Keratinocyte (primary cell): ENCODE results near the gene ETV3. TPM values are rescaled to one million over a fixed set of nuclear protein-coding genes. Genes with fewer than 3 reads are reported as not detected.

Source experiments
- DNase-seq: peaks from one replicate; pipeline ENCODE4 v3.0.0-alpha.2; 2011; ENCODE audit warnings: low read depth, missing footprints, low spot score
- FAIRE-seq: peaks from 2 replicates; lab custom pipeline; 2011; peaks lifted over from hg19 to GRCh38; lab: Jason Lieb, UNC
- H2AFZ ChIP-seq: 2 replicates; pipeline ENCODE4 v1.6.0; 2012; ENCODE audit warnings: low read length, control low read depth, inconsistent platforms; ENCODE audit not compliant: control insufficient read depth
- H3K27ac ChIP-seq: 2 replicates; pipeline ENCODE4 v1.5.1; 2011; ENCODE audit warnings: low read length; ENCODE audit not compliant: control insufficient read depth, insufficient read depth
- H3K27me3 ChIP-seq: 3 replicates; pipeline ENCODE4 v1.6.0; 2011; ENCODE audit warnings: low read length; ENCODE audit not compliant: control insufficient read depth, insufficient read depth; ENCODE audit errors: extremely low read depth
- H3K36me3 ChIP-seq, 2 experiments: 2 replicates in 1 of 2; 3 replicates in 1 of 2; pipeline ENCODE4 v1.5.1; 2011; ENCODE audit warnings: low read length in 2 of 2, mild to moderate bottlenecking in 1 of 2; ENCODE audit not compliant: control insufficient read depth in 2 of 2, insufficient read depth in 2 of 2; ENCODE audit errors: extremely low read depth in 1 of 2
- H3K4me1 ChIP-seq: 3 replicates; pipeline ENCODE4 v1.5.1; 2011; ENCODE audit warnings: low read length; ENCODE audit not compliant: control insufficient read depth, insufficient read depth; ENCODE audit errors: extremely low read depth
- H3K4me2 ChIP-seq: 3 replicates; pipeline ENCODE4 v1.6.0; 2011; ENCODE audit warnings: low read depth, low read length; ENCODE audit not compliant: control insufficient read depth, insufficient read depth; ENCODE audit errors: extremely low read depth
- H3K4me3 ChIP-seq, 3 experiments: fragments of 200-600 bp in 1 of 3; sonication (generic) in 1 of 3; 2 replicates in 2 of 3; 3 replicates in 1 of 3; pipeline ENCODE4 v1.5.1; 2011 to 2016; ENCODE audit warnings: low read length in 3 of 3, mild to moderate bottlenecking in 3 of 3, control low read depth in 2 of 3, inconsistent platforms in 1 of 3, low read depth in 1 of 3, mixed read lengths in 1 of 3, mixed run types in 1 of 3, moderate library complexity in 1 of 3; ENCODE audit not compliant: control insufficient read depth in 2 of 3, insufficient read depth in 2 of 3; ENCODE audit errors: extremely low read depth in 1 of 3
- H3K79me2 ChIP-seq: 2 replicates; pipeline ENCODE4 v1.6.0; 2012; ENCODE audit warnings: low read length; ENCODE audit not compliant: control insufficient read depth, insufficient read depth
- H3K9ac ChIP-seq: 3 replicates; pipeline ENCODE4 v1.6.0; 2011; ENCODE audit warnings: low read length; ENCODE audit not compliant: control insufficient read depth, insufficient read depth; ENCODE audit errors: extremely low read depth
- H3K9me1 ChIP-seq: 3 replicates; pipeline ENCODE4 v1.6.0; 2011; ENCODE audit warnings: low read length; ENCODE audit not compliant: control insufficient read depth, insufficient read depth; ENCODE audit errors: extremely low read depth
- H3K9me3 ChIP-seq: 2 replicates; pipeline ENCODE4 v1.5.1; 2012; ENCODE audit warnings: low read depth, low read length; ENCODE audit not compliant: control insufficient read depth
- H4K20me1 ChIP-seq: 3 replicates; pipeline ENCODE4 v1.6.0; 2011; ENCODE audit warnings: low read length; ENCODE audit not compliant: control insufficient read depth, insufficient read depth; ENCODE audit errors: extremely low read depth
- EZH2 ChIP-seq: IDR thresholded peaks from one replicate; pipeline ENCODE4 v1.6.1; 2012; ENCODE audit warnings: inconsistent platforms, mild to moderate bottlenecking, low read length, moderate library complexity
- dilution Hi-C: fragments of 300-500 bp; cut with MboI; formaldehyde crosslinking; loops from one replicate; pipeline ENCODE4 v1.7.0; 2020; ENCODE audit warnings: low sequenced_read_pairs; ENCODE audit not compliant: extremely low pct_ligation_motif_present
- polyA plus RNA-seq, 5 experiments: library from polyadenylated mRNA; depleted of rRNA in 3 of 5; stranded (reverse) in 3 of 5; stranded (forward) in 1 of 5; unstranded in 1 of 5; fragments of >200 nt; gene quantifications; 1 replicate in 1 of 5; 2 replicates in 3 of 5; 3 replicates in 1 of 5; pipeline versions ENCODE4 v1.2.1 to v1.2.3, GENCODE V29; 2011 to 2012; ENCODE audit warnings: missing spikeins in 2 of 5, low read depth in 1 of 5, low replicate concordance in 1 of 5
- TF ChIP-seq, protein P1 (sequence below), 3 experiments: IDR thresholded peaks in 1 of 3; conservative IDR thresholded peaks in 1 of 3; optimal IDR thresholded peaks in 1 of 3; 2 replicates in 2 of 3; 3 replicates in 1 of 3; pipeline versions ENCODE3 to v1.5.1; 2011; ENCODE audit warnings: low read length in 3 of 3, mild to moderate bottlenecking in 3 of 3, moderate library complexity in 2 of 3, control low read depth in 1 of 3, inconsistent platforms in 1 of 3; ENCODE audit not compliant: insufficient read depth in 2 of 3; ENCODE audit errors: extremely low read depth in 1 of 3

The ETV3 gene
- polyA plus RNA-seq, 1 donor (not counting 4 experiments of a cell fraction or from before 2014, with no cell fraction given) = 22.3 TPM

DNA sequence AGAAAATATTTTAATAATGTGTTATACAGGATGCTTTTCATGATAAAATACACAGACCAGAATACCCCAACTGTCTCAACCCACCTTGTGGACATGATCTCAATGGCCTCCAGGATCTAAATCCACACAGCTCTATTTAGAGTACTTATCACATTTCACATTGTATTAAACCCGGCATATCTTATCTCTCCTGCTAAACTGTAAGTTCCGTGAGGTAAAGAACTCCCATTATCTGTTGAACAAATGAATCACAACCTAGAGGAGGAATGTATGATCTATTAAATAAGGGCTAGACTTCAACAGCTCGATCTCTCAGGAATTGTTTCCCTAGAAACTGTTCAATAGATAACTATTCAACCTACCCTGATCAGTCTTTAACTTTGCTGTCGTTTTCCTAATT, 6.9 kb downstream of the ETV3 start:
- DNase-seq (no peak), FAIRE-seq (no peak)
- peaks cover 36% of the 10 kb centered on the region for H3K79me2 ChIP-seq
- H4K20me1 ChIP-seq = no peaks in the 10 kb centered on the region
- H3K9ac ChIP-seq = no peak overlapping the region
- TF ChIP-seq, protein P1, sequence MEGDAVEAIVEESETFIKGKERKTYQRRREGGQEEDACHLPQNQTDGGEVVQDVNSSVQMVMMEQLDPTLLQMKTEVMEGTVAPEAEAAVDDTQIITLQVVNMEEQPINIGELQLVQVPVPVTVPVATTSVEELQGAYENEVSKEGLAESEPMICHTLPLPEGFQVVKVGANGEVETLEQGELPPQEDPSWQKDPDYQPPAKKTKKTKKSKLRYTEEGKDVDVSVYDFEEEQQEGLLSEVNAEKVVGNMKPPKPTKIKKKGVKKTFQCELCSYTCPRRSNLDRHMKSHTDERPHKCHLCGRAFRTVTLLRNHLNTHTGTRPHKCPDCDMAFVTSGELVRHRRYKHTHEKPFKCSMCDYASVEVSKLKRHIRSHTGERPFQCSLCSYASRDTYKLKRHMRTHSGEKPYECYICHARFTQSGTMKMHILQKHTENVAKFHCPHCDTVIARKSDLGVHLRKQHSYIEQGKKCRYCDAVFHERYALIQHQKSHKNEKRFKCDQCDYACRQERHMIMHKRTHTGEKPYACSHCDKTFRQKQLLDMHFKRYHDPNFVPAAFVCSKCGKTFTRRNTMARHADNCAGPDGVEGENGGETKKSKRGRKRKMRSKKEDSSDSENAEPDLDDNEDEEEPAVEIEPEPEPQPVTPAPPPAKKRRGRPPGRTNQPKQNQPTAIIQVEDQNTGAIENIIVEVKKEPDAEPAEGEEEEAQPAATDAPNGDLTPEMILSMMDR (optimal IDR thresholded peaks at IDR 0.05 in 1 of 3, IDR thresholded peaks at IDR 0.05 in 1 of 3, conservative IDR thresholded peaks at IDR 0.05 in 1 of 3; ENCODE audit: extremely low read depth in 1 of 3, insufficient read depth in 2 of 3, low read length in 3 of 3) = no peak
- no peak for TF ChIP-seq EZH2
- no peaks in the 10 kb centered on the region for H3K9me3 ChIP-seq
- no peaks in the 10 kb centered on the region for H3K9me1 ChIP-seq
- dilution Hi-C loops = no loop called here
- no peak overlapping the region for H3K27ac ChIP-seq
- H3K4me3 ChIP-seq = no peak overlapping the region
- H3K27me3 ChIP-seq = no peaks in the 10 kb centered on the region
- no peak overlapping the region for H2AFZ ChIP-seq
- H3K4me2 ChIP-seq = no peak overlapping the region
- peaks cover 39% of the 10 kb centered on the region for H3K4me1 ChIP-seq
- peaks cover 18 to 36% of the 10 kb centered on the region in 2 experiments for H3K36me3 ChIP-seq

DNA sequence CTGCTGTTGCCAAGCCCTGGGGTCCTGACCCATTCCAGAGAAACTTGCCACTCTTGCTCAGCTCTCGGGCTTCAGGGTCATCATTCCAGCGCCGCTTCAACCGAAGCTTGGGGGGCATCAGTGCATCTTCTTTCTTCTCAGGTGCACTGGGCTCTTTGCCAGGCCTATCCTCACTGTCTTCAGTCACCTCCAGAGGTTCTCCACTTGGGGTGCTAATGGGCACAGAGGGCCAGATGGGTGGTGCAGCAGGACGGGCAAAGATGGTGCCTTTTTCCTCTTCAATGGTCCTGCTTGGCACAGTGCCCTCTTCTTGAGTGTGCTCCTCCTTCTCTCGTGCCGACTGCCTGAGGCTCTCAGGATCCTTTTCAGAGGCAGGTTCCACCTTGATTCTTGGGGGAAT, 13.3 kb downstream of the ETV3 start:
- H3K27ac ChIP-seq = no peak overlapping the region
- no peaks in the 10 kb centered on the region for H3K9me3 ChIP-seq
- dilution Hi-C loops = no loop called here
- no peak for DNase-seq
- no peak overlapping the region for H3K4me2 ChIP-seq
- no peaks in the 10 kb centered on the region for H4K20me1 ChIP-seq
- H3K36me3 ChIP-seq = peaks cover 32 to 38% of the 10 kb centered on the region in 2 experiments
- H3K9me1 ChIP-seq = peaks cover 2% of the 10 kb centered on the region
- H3K27me3 ChIP-seq = no peaks in the 10 kb centered on the region
- H3K9ac ChIP-seq = no peak overlapping the region
- no peak overlapping the region for H3K4me3 ChIP-seq
- no peaks in the 10 kb centered on the region for H3K4me1 ChIP-seq
- peaks cover 23% of the 10 kb centered on the region for H3K79me2 ChIP-seq
- TF ChIP-seq, protein P1 (optimal IDR thresholded peaks at IDR 0.05 in 1 of 3, IDR thresholded peaks at IDR 0.05 in 1 of 3, conservative IDR thresholded peaks at IDR 0.05 in 1 of 3; ENCODE audit: extremely low read depth in 1 of 3, insufficient read depth in 2 of 3, low read length in 3 of 3) = peak; percentile 8 to 45 (median 39)
- no peak for TF ChIP-seq EZH2
- H2AFZ ChIP-seq = no peak overlapping the region
- no peak for FAIRE-seq
